Tibial artery (tissue), 4 donors: Measurements from ENCODE around the gene PXYLP1.

ENCODE experiments used
- DNase-seq, 2 donors: peaks; one replicate each; pipeline ENCODE4 v3.0.0-alpha.2; 2019
- H3K27ac ChIP-seq, 2 donors: fragments of 200-600 bp; sonication (generic) in 1 of 2; 1 replicate in 1 of 2; 2 replicates in 1 of 2; pipeline ENCODE4 v1.5.1; 2018 to 2019; ENCODE audit warnings: mild to moderate bottlenecking in 1 of 2
- H3K27me3 ChIP-seq, 2 donors: fragments of 200-600 bp; sonication (generic) in 1 of 2; one replicate each; pipeline versions ENCODE4 v1.5.1 to v1.6.0; 2016 to 2019
- H3K36me3 ChIP-seq, 3 donors: fragments of 200-600 bp; sonication (generic) in 2 of 3; one replicate each; pipeline ENCODE4 v1.5.1; 2016 to 2019; ENCODE audit warnings: mild to moderate bottlenecking in 2 of 3
- H3K4me1 ChIP-seq, 4 donors: fragments of 200-600 bp; sonication (generic) in 2 of 4; 1 replicate in 3 of 4; 2 replicates in 1 of 4; pipeline ENCODE4 v1.5.1; 2016 to 2019
- H3K4me3 ChIP-seq, 2 donors: fragments of 200-600 bp; sonication (generic) in 1 of 2; 1 replicate in 1 of 2; 2 replicates in 1 of 2; pipeline ENCODE4 v1.5.1; 2018 to 2019; ENCODE audit warnings: mild to moderate bottlenecking in 2 of 2
- H3K9me3 ChIP-seq, 3 donors: fragments of 200-600 bp; sonication (generic) in 1 of 3; one replicate each; pipeline ENCODE4 v1.5.1; 2016 to 2019
- CTCF ChIP-seq, 2 experiments: fragments of 200-600 bp in 1 of 2; fragments of 450-650 bp in 1 of 2; IDR thresholded peaks; one replicate each; pipeline ENCODE4 v1.5.1; 2017 to 2019; ENCODE audit warnings: antibody characterized with exemption in 2 of 2, mild to moderate bottlenecking in 1 of 2, moderate library complexity in 1 of 2
- intact Hi-C: fragments of 100-400 bp; cut with DNase I; formaldehyde crosslinking; loops from one replicate; pipeline ENCODE4 v1.15.0; 2023; ENCODE audit warnings: low total_unique reads

PXYLP1 gene

DNA sequence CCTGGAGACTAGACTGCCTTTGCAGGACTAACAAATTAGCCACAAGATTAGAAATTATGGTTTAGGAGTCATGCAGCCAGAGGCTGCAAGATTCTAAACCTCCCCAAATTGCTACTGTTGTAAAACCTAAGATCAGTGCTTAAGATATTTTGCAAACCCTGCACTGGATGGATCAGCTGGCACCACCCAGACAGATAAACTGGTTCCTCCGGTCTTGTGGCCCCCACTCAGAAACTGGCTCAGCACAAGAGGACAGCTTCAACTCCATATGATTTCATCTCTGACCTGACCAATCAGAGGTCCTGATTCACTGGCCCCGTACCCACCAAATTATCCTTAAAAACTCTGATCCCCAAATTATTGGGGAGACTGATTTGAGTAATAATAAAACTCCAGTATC is 19.5 kb upstream of the PXYLP1 start:
- no peak for TF ChIP-seq CTCF (IDR thresholded peaks at IDR 0.05)
- H3K27me3 ChIP-seq: no peaks in the 10 kb centered on the region
- no peaks in the 10 kb centered on the region for H3K36me3 ChIP-seq
- no peaks in the 10 kb centered on the region for H3K4me1 ChIP-seq
- no peak overlapping the region for H3K27ac ChIP-seq
- intact Hi-C loops: no loop called here
- no peak overlapping the region for H3K4me3 ChIP-seq
- DNase-seq: no peak
- no peaks in the 10 kb centered on the region for H3K9me3 ChIP-seq

GRCh38 chr3:141212555-141212954 is 19.1 kb upstream of the PXYLP1 start:
- no peak for DNase-seq
- no peak for TF ChIP-seq CTCF (IDR thresholded peaks at IDR 0.05)
- H3K9me3 ChIP-seq: no peaks in the 10 kb centered on the region
- H3K27me3 ChIP-seq: no peaks in the 10 kb centered on the region
- H3K27ac ChIP-seq: no peak overlapping the region
- H3K36me3 ChIP-seq: no peaks in the 10 kb centered on the region
- intact Hi-C loops: no loop called here
- no peak overlapping the region for H3K4me3 ChIP-seq
- no peaks in the 10 kb centered on the region for H3K4me1 ChIP-seq

- TF ChIP-seq CTCF (IDR thresholded peaks at IDR 0.05): no peak
- no peak for DNase-seq
- H3K36me3 ChIP-seq: no peaks in the 10 kb centered on the region
- H3K4me1 ChIP-seq: no peaks in the 10 kb centered on the region
- no peak overlapping the region for H3K4me3 ChIP-seq
- no peaks in the 10 kb centered on the region for H3K27me3 ChIP-seq
- H3K9me3 ChIP-seq: no peaks in the 10 kb centered on the region
- intact Hi-C loops: no loop called here
- no peak overlapping the region for H3K27ac ChIP-seq
Observed at GRCh38 chr3:141216975-141217374, 14.7 kb upstream of the PXYLP1 start.

- no peak for DNase-seq
- no peak overlapping the region for H3K27ac ChIP-seq
- no peaks in the 10 kb centered on the region for H3K36me3 ChIP-seq
- no peak for TF ChIP-seq CTCF (IDR thresholded peaks at IDR 0.05)
- no peak overlapping the region for H3K4me3 ChIP-seq
- no peaks in the 10 kb centered on the region for H3K9me3 ChIP-seq
- intact Hi-C loops: no loop called here
- H3K4me1 ChIP-seq: no peaks in the 10 kb centered on the region
- H3K27me3 ChIP-seq: no peaks in the 10 kb centered on the region
Observed at GRCh38 chr3:141217389-141217788, 14.2 kb upstream of the PXYLP1 start.

DNA sequence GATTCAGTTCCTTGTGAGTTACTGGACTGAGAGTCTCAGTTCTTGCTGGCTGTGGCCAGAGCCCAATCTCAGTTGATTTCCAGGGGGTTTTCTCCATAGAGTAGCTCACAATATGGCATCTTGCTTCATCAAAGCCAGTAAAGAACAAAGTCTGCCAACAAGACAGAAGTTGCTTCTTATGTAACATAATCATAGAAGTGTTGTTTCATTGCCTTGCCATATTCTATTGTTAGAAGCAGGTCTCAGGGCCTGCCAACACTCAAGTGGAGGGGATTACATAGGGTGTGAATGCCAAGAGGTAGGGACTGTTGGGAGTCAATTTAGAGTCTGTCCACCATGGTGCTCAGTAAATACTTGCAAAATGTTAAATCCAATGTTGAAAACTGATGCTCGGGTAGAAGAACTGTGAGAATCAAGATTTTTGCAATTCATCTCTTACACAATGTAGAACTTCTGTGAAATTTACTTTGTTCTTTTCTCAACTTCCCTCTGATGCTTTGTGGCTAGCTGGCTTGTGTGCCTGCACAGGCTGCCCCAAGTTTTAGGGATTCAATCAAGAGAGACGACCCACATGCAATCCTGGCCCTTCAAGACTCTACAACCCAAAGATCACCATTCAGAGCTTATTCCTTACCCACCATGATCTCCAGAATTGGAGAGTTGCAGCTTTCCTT is 13.3 kb upstream of the PXYLP1 start:
- intact Hi-C loops: no loop called here
- Histone ChIP-seq H3K27me3 (no peaks in the 10 kb centered on the region), H3K4me1 (no peaks in the 10 kb centered on the region), H3K36me3 (no peaks in the 10 kb centered on the region), H3K27ac (no peak overlapping the region), H3K9me3 (peaks cover 0 to 1% (median 0%) of the 10 kb centered on the region in 3 donors), H3K4me3 (no peak overlapping the region)
- TF ChIP-seq CTCF (IDR thresholded peaks at IDR 0.05): no peak
- no peak for DNase-seq

GRCh38 chr3:141218926-141219325 is 12.7 kb upstream of the PXYLP1 start:
- no peak for TF ChIP-seq CTCF (IDR thresholded peaks at IDR 0.05)
- intact Hi-C loops: no loop called here
- DNase-seq: no peak
- Histone ChIP-seq H3K4me3 (no peak overlapping the region), H3K4me1 (no peaks in the 10 kb centered on the region), H3K27me3 (no peaks in the 10 kb centered on the region), H3K36me3 (no peaks in the 10 kb centered on the region), H3K9me3 (peaks cover 0 to 6% (median 0%) of the 10 kb centered on the region in 3 donors), H3K27ac (no peak overlapping the region)
